Activated naive CD4-positive, alpha-beta T cell treated with anti-CD3 and anti-CD28 coated beads for 36 hours (primary cell): Measurements from ENCODE around the gene DMRTC2. TPM values are rescaled to one million over a fixed set of nuclear protein-coding genes. Genes with fewer than 3 reads are reported as not detected.

Experiments used
- CTCF ChIA-PET: fragments of 350-600 bp; sonication (Branson Sonifier 250); formaldehyde crosslinking; loops from one replicate; lab custom pipeline; 2021; ENCODE audit warnings: antibody characterized with exemption; lab: Charles Lee
- DNase-seq: peaks from one replicate; pipeline ENCODE4 v3.0.0-alpha.2; 2020
- H3K27ac Mint-ChIP-seq: one replicate; pipeline ENCODE4 v1.8.0; 2021; ENCODE audit warnings: mild to moderate bottlenecking, mixed read lengths
- H3K27me3 Mint-ChIP-seq: one replicate; pipeline ENCODE4 v1.8.0; 2021; ENCODE audit warnings: low read depth, mixed read lengths
- H3K36me3 Mint-ChIP-seq: one replicate; pipeline ENCODE4 v1.8.0; 2021; ENCODE audit warnings: low read depth, mixed read lengths
- H3K4me1 Mint-ChIP-seq: one replicate; pipeline ENCODE4 v1.8.0; 2021; ENCODE audit warnings: low read depth, mixed read lengths
- H3K4me3 Mint-ChIP-seq: one replicate; pipeline ENCODE4 v1.8.0; 2021; ENCODE audit warnings: mild to moderate bottlenecking, moderate library complexity, mixed read lengths
- H3K9me3 Mint-ChIP-seq: one replicate; pipeline ENCODE4 v1.8.0; 2021; ENCODE audit warnings: mixed read lengths
- intact Hi-C: fragments of 100-400 bp; cut with micrococcal nuclease; formaldehyde crosslinking; loops from one replicate; pipeline ENCODE4 v1.15.1; 2023
- microRNA-seq: library from miRNA; unstranded; fragments of <30 nt; microRNA quantifications from one replicate; pipeline ENCODE4 v1.2.0, GENCODE V29; 2022; ENCODE audit warnings: borderline microRNAs expressed, borderline replicate concordance
- total RNA-seq, 2 experiments: library from RNA; stranded (reverse); gene quantifications; one replicate each; pipeline ENCODE4 v1.2.3, GENCODE V29; 2021

Gene DMRTC2
- total RNA-seq, 2 experiments from 2014 or later: not detected

DNA sequence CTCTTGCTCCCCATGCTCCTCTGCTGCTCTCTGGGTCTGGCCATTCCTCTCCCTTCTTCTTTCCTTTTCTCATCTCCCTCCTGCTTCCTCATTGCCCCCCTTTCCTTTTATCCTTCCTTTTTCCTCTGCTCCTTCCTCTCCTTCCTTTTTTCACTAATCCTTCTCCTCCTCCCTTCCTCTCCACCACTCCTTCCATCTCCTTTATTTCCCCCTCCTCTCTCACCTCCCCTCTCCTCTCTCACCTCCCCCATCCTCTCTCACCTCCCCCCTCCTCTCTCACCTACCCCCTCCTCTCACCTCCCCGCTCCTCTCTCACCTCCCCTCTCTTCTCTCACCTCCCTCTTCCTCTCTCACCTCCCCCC lies 51.7 kb downstream of the DMRTC2 start:
- no peak overlapping the region for H3K4me3 Mint-ChIP-seq
- CTCF ChIA-PET: no interaction called here
- peak overlapping the region; percentile 84 for H3K27ac Mint-ChIP-seq
- no peaks in the 10 kb centered on the region for H3K9me3 Mint-ChIP-seq
- intact Hi-C loops: no loop called here
- H3K4me1 Mint-ChIP-seq: peaks cover 49% of the 10 kb centered on the region
- peaks cover 31% of the 10 kb centered on the region for H3K36me3 Mint-ChIP-seq
- no peaks in the 10 kb centered on the region for H3K27me3 Mint-ChIP-seq
- no peak for DNase-seq

DNA sequence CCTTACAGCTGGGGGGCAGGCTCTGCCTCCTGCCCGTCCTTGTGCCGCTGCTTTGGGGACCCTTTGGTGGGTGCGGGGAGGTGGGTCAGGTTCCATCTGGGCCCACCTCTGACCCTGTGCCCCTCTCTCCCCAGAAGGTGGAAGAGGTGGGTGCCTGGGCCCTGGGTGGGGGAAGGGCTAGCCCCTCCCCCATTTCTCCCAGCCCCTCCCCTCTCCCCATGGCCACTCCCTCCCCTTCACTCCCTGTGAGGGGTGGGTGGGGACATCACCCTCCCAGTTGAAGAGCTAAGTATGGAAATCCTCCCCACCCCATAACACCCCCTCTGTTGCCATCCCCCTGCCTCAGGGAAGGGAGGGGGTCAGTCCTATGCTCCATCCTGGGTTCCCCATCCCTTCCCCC lies 52.3 kb downstream of the DMRTC2 start:
- no peak overlapping the region for H3K4me3 Mint-ChIP-seq
- intact Hi-C loops: no loop called here
- no peak for DNase-seq
- H3K9me3 Mint-ChIP-seq: no peaks in the 10 kb centered on the region
- no peaks in the 10 kb centered on the region for H3K27me3 Mint-ChIP-seq
- H3K36me3 Mint-ChIP-seq: peaks cover 36% of the 10 kb centered on the region
- CTCF ChIA-PET: no interaction called here
- peaks cover 44% of the 10 kb centered on the region for H3K4me1 Mint-ChIP-seq
- H3K27ac Mint-ChIP-seq: no peak overlapping the region

DNA sequence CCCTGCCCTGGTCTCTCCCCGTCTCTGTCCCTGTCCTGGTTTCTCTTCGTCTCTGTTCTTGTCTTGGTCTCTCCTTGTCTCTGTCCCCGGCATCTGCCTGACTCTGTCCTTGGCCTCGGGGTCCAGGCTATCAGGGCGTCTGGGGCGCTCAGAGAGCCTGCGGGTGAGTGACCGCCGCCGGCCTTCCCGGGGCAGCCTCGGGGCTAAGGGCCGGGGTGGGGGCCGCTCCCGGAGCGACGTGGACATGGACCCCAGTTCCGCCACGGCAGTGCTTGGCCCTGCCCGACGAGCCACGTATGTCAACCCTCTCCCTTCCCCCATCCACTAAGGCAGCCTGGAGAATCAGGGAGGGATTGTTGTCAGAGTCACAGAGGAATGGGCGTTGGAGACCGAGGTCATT lies 53.0 kb downstream of the DMRTC2 start:
- peaks cover 38% of the 10 kb centered on the region for H3K36me3 Mint-ChIP-seq
- H3K27me3 Mint-ChIP-seq: no peaks in the 10 kb centered on the region
- H3K4me1 Mint-ChIP-seq: peaks cover 42% of the 10 kb centered on the region
- CTCF ChIA-PET: no interaction called here
- intact Hi-C loops: no loop called here
- DNase-seq: no peak
- no peak overlapping the region for H3K4me3 Mint-ChIP-seq
- H3K27ac Mint-ChIP-seq: peak overlapping the region; percentile 63
- no peaks in the 10 kb centered on the region for H3K9me3 Mint-ChIP-seq

DNA sequence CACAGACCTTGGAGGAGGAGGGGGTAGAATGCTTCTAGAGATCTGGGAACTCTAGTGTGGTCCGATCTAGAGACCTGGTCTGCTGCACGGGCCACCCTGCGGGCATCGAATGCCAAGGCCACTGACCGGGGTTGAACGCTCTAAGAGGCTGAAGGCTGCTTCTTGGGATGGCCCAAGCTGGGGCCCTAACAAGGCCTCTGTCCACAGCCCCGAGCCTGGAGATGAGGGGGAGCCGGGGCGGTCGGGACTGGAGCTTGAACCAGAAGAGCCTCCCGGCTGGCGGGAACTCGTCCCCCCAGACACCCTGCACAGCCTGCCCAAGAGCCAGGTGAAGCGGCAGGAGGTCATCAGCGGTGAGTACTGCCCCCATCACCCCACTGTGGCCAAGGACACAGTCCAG lies 53.4 kb downstream of the DMRTC2 start:
- intact Hi-C loops: no loop called here
- Mint-ChIP-seq H3K36me3 (peaks cover 36% of the 10 kb centered on the region), H3K27ac (no peak overlapping the region), H3K27me3 (no peaks in the 10 kb centered on the region), H3K9me3 (no peaks in the 10 kb centered on the region), H3K4me3 (no peak overlapping the region), H3K4me1 (peaks cover 39% of the 10 kb centered on the region)
- DNase-seq: no peak
- CTCF ChIA-PET: no interaction called here

Small RNAs within 50 kb of the gene (microRNA-seq; reads per million reads assigned to microRNA genes)
- 1.6 reads per million for gene MIR6797

Other genes with a start within 250 kb of the DMRTC2 start
- not detected for gene CEACAM4, start 218.0 kb upstream of the DMRTC2 start, total RNA-seq
- gene CEACAM7, start 156.8 kb upstream of the DMRTC2 start, total RNA-seq: not detected
- gene CEACAM5, start 136.4 kb upstream of the DMRTC2 start, total RNA-seq: not detected
- gene CEACAM6, start 89.5 kb upstream of the DMRTC2 start, total RNA-seq: not detected
- gene CEACAM3, start 48.5 kb upstream of the DMRTC2 start, total RNA-seq: not detected
- gene LYPD4, start 359 bp upstream of the DMRTC2 start, total RNA-seq: not detected
- 1,000 to 10,000 TPM; 4,092 to 4,109 TPM for gene RPS19, start 15.2 kb downstream of the DMRTC2 start, total RNA-seq
- gene CD79A, start 32.2 kb downstream of the DMRTC2 start, total RNA-seq: 1 to 10 TPM; 2.5 to 2.7 TPM
- gene ARHGEF1, start 38.1 kb downstream of the DMRTC2 start, total RNA-seq: 100 to 1,000 TPM; 246 to 260 TPM
- 1 to 10 TPM in 1 of 2 experiments, under 1 TPM in 1; 0.99 to 1.3 TPM for gene ERFL, start 83.4 kb downstream of the DMRTC2 start, total RNA-seq
- gene RABAC1, start 114.3 kb downstream of the DMRTC2 start, total RNA-seq: 10 to 100 TPM; 32.8 TPM
- gene ATP1A3, start 149.2 kb downstream of the DMRTC2 start, total RNA-seq: 1 to 10 TPM; 1.1 to 1.5 TPM
- gene GRIK5, start 225.2 kb downstream of the DMRTC2 start, total RNA-seq: 1 to 10 TPM; 1.9 to 2.2 TPM
- 1 to 10 TPM; 8.4 to 8.8 TPM for gene ZNF574, start 231.1 kb downstream of the DMRTC2 start, total RNA-seq